NCI-H187 (cell line): Measurements from ENCODE around the gene TMEM242.
"Not testable (repeated sequence)": the region's sequence is repeated elsewhere in the genome, so short reads cannot be mapped to it uniquely, and the experiment has no call there.

Source experiments
- DNase-seq, 2 experiments: peaks; one replicate each; lab custom pipeline; 2025; lab: John Stamatoyannopoulos, UW

Gene TMEM242

DNA sequence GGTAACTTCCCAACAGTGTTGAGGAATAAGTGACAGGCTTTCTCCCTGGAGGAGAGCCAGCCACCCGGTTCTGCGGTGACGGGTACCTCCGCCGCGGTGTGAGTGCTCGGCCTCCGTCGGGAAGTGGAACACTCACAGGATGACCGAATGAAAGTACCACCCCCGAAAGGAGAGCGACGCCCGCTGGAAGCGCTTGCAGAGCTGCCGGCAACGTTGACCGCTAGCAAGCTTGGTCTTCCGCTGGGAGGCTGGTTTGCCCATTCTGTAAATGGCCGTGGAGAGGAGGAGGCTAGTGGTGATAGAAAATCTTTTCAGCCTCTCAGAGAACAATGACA lies 614 bp upstream of the TMEM242 start:
- no peak for DNase-seq

DNA sequence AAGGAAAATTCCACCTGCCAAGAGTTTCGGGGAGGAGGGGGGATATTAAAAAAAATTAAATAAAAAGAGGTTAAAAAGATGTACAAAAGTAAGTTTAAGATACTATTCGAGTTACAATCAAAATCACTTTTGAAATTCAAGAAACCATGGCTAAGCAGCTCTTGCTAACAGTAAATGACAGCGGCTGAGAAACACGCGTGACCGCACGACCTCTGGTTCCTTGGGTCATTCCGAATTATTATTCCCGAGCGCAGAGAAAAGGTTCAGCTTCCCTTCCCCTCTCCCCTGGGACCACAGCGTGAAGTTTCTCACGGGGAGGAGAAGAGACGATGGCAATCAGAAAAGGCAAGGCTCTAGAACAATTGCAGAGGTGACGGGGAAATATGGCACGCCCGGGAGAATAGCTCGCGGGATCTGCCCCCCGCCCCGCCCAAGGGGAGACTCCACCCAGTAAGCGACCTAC lies 496 bp downstream of the TMEM242 start:
- no peak for DNase-seq

- no peak for DNase-seq
These were observed 6.2 kb downstream of the TMEM242 start for GRCh38 chr6:157316871-157317814.

DNA sequence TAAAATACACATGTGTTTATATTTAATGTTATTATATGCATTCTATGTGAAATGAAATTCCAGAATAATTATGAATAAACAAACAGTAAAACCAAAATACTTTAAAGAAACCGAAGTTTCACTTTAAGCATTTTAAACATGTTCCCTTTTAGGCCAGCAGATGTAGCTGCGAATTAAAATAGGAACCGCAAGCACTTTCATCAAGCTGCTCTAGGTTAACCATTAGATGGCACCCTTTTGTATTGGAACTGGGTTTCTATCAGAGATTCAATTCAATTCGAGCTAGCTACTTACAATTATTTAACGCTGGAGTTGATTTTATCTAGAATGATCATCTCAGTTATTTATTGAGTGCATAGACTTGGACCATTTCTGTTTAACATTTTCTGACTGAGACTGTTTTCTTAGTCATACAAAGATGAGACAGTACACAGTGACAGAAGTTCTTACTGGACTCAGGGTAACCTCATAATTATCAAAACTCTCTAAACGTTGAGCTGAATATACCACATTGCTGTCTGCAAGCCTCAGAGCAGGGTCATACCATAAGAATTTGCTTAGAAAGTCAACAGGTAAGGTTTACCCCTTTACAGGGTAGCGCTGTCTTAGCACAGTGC lies 8.5 kb downstream of the TMEM242 start:
- DNase-seq: no peak

- DNase-seq: no peak
These were observed 9.5 kb downstream of the TMEM242 start for GRCh38 chr6:157313531-157314467.

DNA sequence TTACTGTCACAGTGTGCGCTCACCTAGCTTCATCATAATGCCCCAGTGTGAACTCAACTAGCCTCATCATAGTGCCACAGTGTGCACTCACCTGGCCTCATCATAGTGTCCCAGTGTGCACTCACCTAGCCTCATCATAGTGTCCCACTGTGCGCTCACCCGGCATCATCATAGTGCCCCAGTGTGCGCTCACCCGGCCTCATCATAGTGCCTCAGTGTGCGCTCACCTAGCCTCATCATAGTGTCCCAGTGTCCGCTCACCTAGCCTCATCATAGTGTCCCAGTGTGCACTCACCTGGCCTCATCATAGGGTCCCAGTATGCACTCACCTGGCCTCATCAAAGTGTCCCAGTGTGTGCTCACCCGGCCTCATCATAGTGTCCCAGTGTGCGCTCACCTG lies 10.6 kb downstream of the TMEM242 start:
- DNase-seq: no peak

- not testable (repeated sequence) for DNase-seq
These were observed 12.6 kb downstream of the TMEM242 start for GRCh38 chr6:157310693-157311092.

DNA sequence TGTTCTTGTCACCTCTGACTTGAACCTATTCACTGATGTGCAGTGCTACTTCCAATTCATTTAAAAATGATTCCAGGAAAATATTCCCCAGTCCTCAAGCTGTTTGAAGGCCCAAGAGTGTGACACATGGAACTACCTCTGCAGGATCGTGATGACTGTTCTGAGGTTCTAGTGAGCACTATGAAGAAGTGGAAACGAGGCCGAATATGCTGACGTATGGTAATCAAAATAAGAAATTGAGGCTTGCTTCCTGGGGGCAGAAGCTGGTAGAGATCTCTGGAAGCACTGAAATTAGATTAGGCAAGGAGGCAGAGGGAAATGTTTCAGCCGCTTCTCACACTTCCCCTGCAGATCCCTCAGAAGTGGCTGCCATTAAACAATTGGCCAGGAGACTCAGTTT lies 15.7 kb downstream of the TMEM242 start:
- no peak for DNase-seq

DNA sequence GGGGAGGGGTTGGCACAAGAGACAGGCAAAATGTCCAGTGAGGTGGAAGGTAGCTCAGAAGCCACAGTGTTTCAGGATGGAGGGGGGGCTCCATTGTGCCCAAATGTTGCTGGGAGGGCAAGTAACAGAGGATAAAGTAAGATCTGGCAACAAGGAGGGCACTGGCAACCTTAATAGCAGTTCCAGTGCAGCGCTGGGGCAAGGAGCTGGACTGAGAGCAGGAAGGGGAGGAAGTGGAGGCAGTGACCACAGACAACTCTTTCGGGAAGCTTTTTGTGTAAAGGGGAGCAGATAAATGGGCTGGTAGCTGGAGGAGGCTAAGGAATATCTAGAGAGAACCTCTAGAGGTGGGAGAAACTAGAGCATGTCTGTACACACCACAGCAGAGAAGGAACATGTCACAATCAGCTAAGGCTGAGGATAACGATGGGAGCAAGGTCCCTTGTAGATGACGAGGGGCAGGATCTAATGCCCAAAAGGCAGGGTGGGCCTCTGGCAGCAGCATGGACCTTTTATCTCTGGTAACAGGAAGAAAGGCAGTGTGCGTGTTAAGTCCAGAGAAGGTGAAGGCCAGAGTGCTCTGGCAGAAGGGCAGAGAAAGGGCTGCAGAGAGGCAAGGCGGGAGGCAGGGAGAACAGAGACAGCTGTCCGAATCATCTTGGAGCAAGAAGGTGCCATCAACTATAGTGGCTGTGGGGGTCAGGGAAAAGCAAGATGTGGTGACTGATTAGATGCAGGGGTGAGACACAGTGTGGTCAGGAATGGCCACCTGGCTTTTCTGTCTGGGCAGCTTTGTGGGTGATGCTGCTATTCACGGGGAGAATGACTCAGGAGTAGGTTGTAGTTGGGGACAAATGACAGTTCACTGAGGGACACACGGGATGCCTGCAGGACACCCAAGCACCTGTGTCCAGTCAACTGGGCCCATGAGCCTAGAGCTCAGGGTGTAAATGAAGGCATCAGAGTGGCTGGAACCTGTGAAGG lies 17.4 kb downstream of the TMEM242 start:
- no peak for DNase-seq

- no peak for DNase-seq
These were observed 18.2 kb downstream of the TMEM242 start for GRCh38 chr6:157304899-157305663.

DNA sequence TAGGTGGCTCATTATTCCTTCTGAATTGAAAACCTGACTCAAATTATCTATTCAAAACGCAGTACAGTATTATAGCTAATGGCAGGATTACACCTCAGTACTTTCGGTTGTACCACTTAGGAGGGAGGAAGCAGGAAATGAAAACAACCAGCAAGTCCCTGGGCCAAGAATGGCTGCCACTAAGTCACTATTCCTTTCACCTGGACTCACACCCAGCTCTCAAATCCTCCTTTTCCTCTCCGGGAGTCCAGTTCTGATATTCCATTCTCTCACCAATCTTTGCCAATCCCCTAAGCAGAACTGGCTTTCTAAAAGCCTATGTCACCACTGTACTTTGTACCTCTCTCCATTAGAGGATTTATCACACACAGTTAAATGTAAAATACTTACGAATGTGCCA lies 20.6 kb downstream of the TMEM242 start:
- DNase-seq: no peak

DNA sequence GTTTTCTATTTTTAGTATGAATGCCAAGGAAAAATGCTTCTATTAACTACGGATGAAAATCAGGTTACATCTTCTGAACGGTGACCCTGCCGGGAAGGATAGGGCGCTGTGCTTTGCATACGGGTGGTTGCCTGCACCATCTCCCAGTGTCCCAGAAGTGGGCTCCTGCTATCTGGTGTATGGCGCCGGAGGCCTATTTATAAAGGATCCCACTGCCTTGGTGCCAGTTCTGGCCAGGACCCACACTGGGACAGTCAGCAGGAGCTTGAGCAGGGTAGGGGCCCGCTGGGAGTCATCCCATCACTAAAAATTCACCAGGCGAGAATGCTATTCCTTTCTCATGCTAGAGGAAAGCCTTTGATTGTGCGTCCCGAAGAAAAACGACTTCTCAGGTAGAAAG lies 22.9 kb downstream of the TMEM242 start:
- DNase-seq: no peak

DNA sequence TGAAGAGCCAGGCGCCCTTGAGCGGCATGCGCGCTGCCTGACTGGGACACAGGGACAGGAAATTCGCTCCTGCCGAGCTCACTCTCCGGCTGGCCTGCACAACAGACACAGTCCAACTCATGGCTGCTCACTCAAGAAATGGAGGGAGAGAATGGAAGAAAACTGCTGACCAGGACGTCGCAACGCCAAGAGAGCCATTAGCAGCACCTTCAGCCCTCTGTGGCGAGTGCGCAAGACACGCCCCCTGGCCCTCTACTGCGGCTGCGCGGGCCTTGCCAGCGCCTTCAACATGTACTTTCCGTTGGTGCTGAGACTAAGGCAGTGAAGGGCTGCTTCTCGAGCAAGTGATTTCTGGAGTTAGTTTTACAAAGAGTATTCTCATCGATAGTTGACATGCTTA lies 23.3 kb downstream of the TMEM242 start:
- DNase-seq: no peak

GRCh38 chr6:157298216-157298724 lies 25.0 kb downstream of the TMEM242 start:
- DNase-seq: peak; percentile 46 to 63

GRCh38 chr6:157294654-157295053 lies 28.7 kb downstream of the TMEM242 start:
- no peak for DNase-seq

DNA sequence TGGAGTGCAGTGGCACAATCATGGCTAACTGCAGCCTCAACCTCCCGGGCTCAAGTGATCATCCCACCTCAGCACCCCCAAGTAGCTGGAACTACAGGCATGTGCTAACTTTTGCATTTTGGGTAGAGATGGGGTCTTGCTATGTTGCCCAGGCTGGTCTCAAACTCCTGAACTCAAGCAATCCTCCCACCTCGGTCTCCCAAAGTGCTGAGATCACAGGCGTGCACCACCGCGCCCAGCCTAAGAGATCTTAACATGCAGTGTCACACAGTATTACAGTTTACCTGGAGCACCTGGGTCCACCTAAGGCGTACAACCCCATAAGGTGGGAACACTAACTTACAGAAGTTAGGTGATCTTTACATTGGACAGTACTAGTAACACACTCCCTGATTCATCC lies 29.5 kb downstream of the TMEM242 start:
- DNase-seq: no peak

- DNase-seq: no peak
These were observed 31.1 kb downstream of the TMEM242 start for GRCh38 chr6:157292202-157292601.

DNA sequence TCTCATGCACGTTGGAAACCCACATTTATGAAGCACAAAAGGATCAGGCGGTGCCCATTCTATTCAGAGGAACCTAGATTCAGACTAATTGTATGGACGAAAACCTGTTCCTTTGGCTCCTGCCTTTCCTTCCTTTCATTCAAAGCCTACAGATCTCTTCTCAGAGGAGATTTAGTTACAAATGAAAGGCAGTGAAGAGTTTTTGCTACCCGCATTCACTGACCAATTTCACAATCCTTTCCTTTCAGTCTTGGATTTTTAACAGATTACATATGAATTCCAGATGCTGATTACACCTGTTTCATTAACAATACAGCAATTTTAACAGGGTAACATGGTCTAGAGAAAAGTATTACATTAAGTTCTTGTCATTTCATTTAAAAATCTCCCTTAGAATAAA lies 32.0 kb downstream of the TMEM242 start:
- no peak for DNase-seq

GRCh38 chr6:157290797-157291196 lies 32.5 kb downstream of the TMEM242 start:
- no peak for DNase-seq

DNA sequence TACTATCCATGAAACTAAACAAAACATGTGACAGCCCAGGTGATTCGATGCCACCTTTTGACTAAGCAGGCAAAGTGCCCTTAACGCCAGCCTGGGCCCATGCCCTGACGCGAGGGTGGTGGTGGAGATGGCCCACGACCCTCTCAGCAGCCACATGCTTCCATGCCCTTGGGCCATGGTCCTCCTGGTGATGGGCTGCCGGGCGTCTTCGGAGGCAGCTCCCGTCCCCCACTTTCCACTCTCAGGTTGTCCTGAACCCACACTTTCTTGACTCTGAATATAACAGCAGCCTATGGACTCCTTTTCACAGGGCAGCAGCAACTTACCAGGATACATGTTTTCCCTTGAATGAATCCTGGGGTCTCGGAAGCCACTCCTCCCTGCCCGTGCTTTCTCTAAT lies 33.6 kb downstream of the TMEM242 start:
- DNase-seq: no peak
